Fibroblast of skin of right quadriceps (primary cell): Measurements from ENCODE around the gene GYPE.
"Not testable (repeated sequence)": the region's sequence is repeated elsewhere in the genome, so short reads cannot be mapped to it uniquely, and the experiment has no call there.

Source experiments
- DNase-seq: peaks from one replicate; pipeline ENCODE4 v3.0.0-alpha.2; 2013

Gene GYPE

DNA sequence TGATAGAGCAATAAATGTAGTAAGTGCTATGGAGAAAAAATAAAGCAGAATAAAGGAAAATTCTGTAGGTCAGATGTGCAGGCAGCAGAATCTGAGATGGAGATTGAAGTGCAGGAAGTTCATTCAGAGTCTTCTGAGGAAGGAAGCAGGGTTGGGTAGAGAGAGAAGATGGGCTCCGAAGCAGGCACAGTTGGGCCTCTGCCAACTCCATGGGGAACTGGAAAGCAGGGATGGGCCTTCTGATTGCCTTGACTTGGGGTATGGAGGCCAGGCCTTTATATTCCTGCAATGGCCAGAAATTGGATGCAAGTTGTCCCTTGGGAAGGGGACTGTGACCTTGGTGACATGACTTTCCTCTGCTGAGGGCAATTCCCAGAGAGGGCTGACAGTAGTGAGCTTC, 42.6 kb downstream of the GYPE start:
- not testable (repeated sequence) for DNase-seq

- DNase-seq: peak; percentile 8
These were observed 46.9 kb downstream of the GYPE start for GRCh38 chr4:143858456-143858855.

- peak; percentile 11 for DNase-seq
These were observed 47.7 kb downstream of the GYPE start for GRCh38 chr4:143857391-143858336.

DNA sequence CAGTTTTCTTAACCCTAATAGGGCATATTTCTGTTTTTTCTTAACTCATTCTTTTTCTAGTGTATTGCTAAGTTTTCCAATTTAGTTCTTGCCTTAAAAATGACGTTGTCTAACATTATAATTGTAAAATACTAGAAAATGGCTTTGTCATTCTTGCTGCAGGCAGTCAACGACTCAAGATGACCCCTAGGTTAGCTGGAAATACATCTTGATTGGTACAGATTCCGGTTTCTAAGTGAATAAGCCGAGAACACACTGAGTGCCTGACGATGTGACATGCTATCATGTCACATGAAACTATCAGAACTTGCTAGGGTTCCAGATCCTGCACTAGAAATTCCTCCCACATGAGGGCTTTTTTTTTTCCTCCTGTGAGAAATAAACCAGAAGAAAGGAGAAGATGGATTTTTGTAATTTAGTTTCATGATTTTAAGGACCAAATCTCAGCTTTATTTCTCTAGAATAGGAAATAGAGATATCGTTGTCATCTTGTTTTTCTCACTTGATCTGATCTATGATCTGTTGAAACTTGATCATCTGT, 49.3 kb downstream of the GYPE start:
- DNase-seq: not testable (repeated sequence)

DNA sequence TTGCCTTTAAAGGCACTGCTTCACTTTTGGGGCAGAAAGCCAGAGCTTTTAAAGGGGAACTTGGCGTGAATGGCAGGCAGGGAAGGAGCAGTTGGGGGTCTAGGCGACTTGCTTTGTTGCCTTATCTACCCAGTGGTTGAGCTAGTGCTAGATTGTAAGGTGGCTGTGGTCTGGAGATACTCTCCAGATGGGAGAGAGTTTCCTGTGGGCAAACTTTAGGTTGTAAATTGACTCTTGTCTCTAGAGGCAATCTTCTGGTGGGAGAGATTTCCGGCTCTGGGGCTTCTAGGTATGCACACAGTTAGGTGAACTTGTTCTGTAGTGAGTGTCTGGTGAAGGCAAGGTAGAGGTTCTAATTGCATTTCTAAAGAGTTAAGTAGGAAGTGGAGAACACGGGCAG, 50.7 kb downstream of the GYPE start:
- not testable (repeated sequence) for DNase-seq

DNA sequence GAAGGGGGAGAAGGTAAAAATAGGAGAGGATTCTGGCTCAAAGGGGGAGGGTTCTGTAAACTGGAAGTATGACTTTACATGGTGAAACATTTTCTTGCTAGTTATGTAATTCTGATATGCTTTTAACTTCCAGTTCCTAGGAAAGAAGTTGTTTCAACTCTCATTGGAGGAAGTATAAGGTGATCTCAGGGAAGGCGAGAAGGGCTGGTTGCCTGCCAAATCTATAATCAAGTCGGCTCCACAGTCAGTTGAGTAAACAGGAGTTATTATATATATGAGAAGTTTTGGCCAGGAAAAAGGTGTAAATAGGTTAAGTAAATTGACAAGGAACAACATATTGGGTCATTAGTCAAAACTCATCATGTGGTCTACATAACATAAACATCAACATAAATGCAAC, 56.1 kb downstream of the GYPE start:
- not testable (repeated sequence) for DNase-seq

GRCh38 chr4:143843506-143843832, 61.9 kb downstream of the GYPE start:
- DNase-seq: not testable (repeated sequence)

- DNase-seq: not testable (repeated sequence)
These were observed 62.5 kb downstream of the GYPE start for GRCh38 chr4:143842624-143843505.

DNA sequence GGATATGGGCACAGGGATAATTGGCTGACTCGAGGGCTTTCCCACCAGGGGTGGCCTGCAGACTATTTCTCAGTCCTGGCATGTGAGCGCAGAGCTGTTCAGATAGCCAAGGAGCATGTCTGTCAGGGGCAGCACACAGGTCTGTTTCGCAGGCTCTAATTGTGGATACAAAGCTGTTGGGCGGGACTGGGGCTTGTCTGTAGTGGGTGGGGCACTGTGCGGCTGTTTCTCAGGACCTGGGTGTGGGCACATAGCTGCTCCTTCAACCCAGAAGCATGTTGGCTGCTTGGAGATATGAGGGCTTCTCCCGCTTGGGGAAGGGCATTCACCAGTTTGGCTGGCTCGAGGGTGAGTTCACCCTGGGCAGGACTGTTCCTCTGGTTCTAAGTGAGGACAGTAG, 65.9 kb downstream of the GYPE start:
- DNase-seq: not testable (repeated sequence)

DNA sequence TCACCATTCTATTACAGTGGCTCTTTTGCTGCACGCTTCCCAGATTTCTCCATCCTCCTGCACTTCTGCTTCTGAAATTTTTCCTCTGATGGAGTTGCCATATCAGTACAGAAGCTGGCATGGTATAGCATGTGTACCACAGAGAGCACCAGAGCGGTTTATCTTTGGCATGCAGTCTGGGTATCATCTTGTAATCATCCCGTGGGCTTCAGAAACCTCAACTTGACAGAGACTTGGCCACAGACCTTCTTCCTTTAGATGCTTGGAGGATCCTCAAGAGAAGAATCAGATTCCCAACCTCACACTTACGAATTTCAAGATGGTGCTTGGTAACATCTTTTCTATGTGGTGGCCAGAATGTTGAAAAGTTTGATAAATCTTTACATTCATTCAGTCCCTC, 71.2 kb downstream of the GYPE start:
- not testable (repeated sequence) for DNase-seq

- DNase-seq: not testable (repeated sequence)
These were observed 71.7 kb downstream of the GYPE start for GRCh38 chr4:143833676-143834075.

DNA sequence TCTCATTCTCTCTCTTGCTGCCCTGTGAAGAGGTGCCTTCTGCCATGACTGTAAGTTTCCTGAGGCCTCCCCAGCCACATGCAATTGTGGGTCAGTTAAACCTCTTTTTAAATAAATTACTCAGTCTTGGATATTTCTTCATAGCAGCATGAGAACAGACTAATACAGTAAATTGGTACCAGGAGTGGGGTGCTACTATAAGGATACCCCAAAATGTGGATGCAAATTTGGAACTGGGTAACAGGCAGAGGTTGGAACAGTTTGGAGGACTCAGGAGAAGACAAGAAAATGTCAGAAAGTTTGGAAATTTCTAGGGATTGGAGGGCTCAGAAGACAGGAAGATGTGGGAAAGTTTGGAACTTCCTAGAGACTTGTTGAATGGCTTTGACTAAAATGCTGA, 74.8 kb downstream of the GYPE start:
- not testable (repeated sequence) for DNase-seq

DNA sequence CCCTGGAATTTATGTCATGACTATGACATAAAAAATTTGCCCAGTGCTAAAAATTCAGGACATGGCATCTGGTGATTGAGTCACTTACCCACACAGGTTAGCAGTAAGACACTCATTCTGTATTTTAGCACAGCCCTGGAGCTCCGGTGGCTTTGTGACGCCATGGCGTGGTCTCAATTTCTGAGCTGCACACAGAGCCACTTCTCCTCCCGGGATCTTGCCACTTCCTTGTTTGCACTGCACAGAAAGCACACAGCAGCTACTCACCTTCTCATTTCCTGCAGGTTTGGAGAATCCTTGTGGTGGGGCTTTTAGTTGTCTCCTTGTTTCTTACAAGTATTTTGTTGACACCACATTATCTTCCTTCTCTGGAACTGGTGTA, 76.1 kb downstream of the GYPE start:
- DNase-seq: not testable (repeated sequence)
